HepG2 (cell line): Measurements from ENCODE around the gene ZFP3. TPM values are rescaled to one million over a fixed set of nuclear protein-coding genes. Genes with fewer than 3 reads are reported as not detected.

Experiments
- ARNTL ChIP-seq: sonication (generic); formaldehyde crosslinking; IDR thresholded peaks from 2 replicates; pipeline ENCODE4 v1.4.0; 2020; ENCODE audit warnings: mild to moderate bottlenecking, missing genetic modification reagents
- FOXK2 ChIP-seq: fragments of 450-650 bp; IDR thresholded peaks from 2 replicates; pipeline ENCODE4 v1.6.1; 2016
- FOXP1 ChIP-seq, 2 experiments: fragments of 450-650 bp in 1 of 2; IDR thresholded peaks; 2 replicates each; pipeline ENCODE4 v1.6.1; 2017 to 2018; ENCODE audit warnings: antibody characterized with exemption in 1 of 2
- GATA4 ChIP-seq: sonication (generic); IDR thresholded peaks from 2 replicates; pipeline ENCODE4 v1.6.1; 2016; ENCODE audit warnings: antibody characterized with exemption, low read depth, borderline replicate concordance
- HOXA3 ChIP-seq: sonication (generic); formaldehyde crosslinking; IDR thresholded peaks from 2 replicates; pipeline ENCODE4 v1.5.0; 2020; ENCODE audit warnings: missing genetic modification reagents
- NFKB2 ChIP-seq: sonication (generic); formaldehyde crosslinking; IDR thresholded peaks from 2 replicates; pipeline ENCODE4 v1.4.0; 2020; ENCODE audit warnings: missing genetic modification reagents, borderline replicate concordance
- REL ChIP-seq: sonication (generic); formaldehyde crosslinking; conservative IDR thresholded peaks from 2 replicates; pipeline ENCODE4 v1.8.0; 2022; ENCODE audit warnings: mild to moderate bottlenecking, missing genetic modification reagents, moderate library complexity
- SIX4 ChIP-seq: sonication (generic); formaldehyde crosslinking; IDR thresholded peaks from 2 replicates; pipeline ENCODE4 v1.4.0; 2020; ENCODE audit warnings: missing genetic modification reagents
- SMYD3 ChIP-seq: sonication (generic); formaldehyde crosslinking; IDR thresholded peaks from 2 replicates; pipeline ENCODE4 v1.8.1; 2023; ENCODE audit warnings: mild to moderate bottlenecking, missing genetic modification reagents
- SNRNP70 ChIP-seq: fragments of 200-400 bp; formaldehyde crosslinking; IDR thresholded peaks from 2 replicates; pipeline ENCODE4 v1.6.1; 2017; ENCODE audit warnings: mild to moderate bottlenecking, low read depth, low read length, moderate library complexity
- TBX2 ChIP-seq: sonication (generic); formaldehyde crosslinking; IDR thresholded peaks from 2 replicates; pipeline ENCODE4 v1.5.0; 2020; ENCODE audit warnings: missing genetic modification reagents, mild to moderate bottlenecking, borderline replicate concordance
- ZKSCAN5 ChIP-seq: sonication (generic); formaldehyde crosslinking; IDR thresholded peaks from 2 replicates; pipeline ENCODE4 v1.5.1; 2020; ENCODE audit warnings: mild to moderate bottlenecking, missing genetic modification reagents
- ZNF232 ChIP-seq: sonication (generic); formaldehyde crosslinking; IDR thresholded peaks from 2 replicates; pipeline ENCODE4 v1.4.0; 2020; ENCODE audit warnings: missing genetic modification reagents, borderline replicate concordance
- ZNF556 ChIP-seq: sonication (generic); formaldehyde crosslinking; IDR thresholded peaks from 2 replicates; pipeline ENCODE4 v1.4.0; 2020; ENCODE audit warnings: mild to moderate bottlenecking, missing genetic modification reagents, borderline replicate concordance
- polyA plus RNA-seq, 8 experiments: library from polyadenylated mRNA; depleted of rRNA in 3 of 8; stranded (reverse) in 7 of 8; unstranded in 1 of 8; fragments of >200 nt; fragmentation: Illumina TruSeq in 4 of 8; extraction: Trizol in 4 of 8; gene quantifications; 2 replicates each; pipeline versions ENCODE4 v1.2.1 to v1.2.3, GENCODE V29; 2011 to 2016; ENCODE audit warnings: low read depth in 4 of 8, missing spikeins in 1 of 8, mixed read lengths in 1 of 8; ENCODE audit not compliant: insufficient read depth in 1 of 8
- total RNA-seq, 5 experiments: library from RNA; depleted of rRNA; stranded (reverse); fragments of >200 nt; fragmentation: Illumina TruSeq; extraction: Trizol; gene quantifications; 2 replicates each; pipeline ENCODE4 v1.2.3, GENCODE V29; 2016; ENCODE audit warnings: low read depth in 1 of 5
- TF ChIP-seq, protein P1 (sequence below): sonication (generic); formaldehyde crosslinking; IDR thresholded peaks from 2 replicates; pipeline ENCODE4 v1.9.0; 2021; ENCODE audit warnings: mild to moderate bottlenecking, missing genetic modification reagents
- TF ChIP-seq, protein P2 (sequence below), 2 experiments: sonication (generic) in 1 of 2; formaldehyde crosslinking in 1 of 2; IDR thresholded peaks; 2 replicates each; pipeline versions ENCODE4 v1.5.1 to v1.6.1; 2011 to 2020; ENCODE audit warnings: borderline replicate concordance in 1 of 2, low read depth in 1 of 2, low read length in 1 of 2, mild to moderate bottlenecking in 1 of 2, missing genetic modification reagents in 1 of 2, moderate library complexity in 1 of 2
- TF ChIP-seq, protein P3 (sequence below): sonication (generic); formaldehyde crosslinking; IDR thresholded peaks from 2 replicates; pipeline ENCODE4 v1.8.1; 2023; ENCODE audit warnings: mild to moderate bottlenecking, missing genetic modification reagents, borderline replicate concordance
- TF ChIP-seq, protein P4 (sequence below), 2 experiments: sonication (generic) in 1 of 2; formaldehyde crosslinking in 1 of 2; IDR thresholded peaks; 2 replicates each; pipeline versions ENCODE4 v1.4.0 to v1.6.1; 2018 to 2020; ENCODE audit warnings: missing genetic modification reagents in 2 of 2, borderline replicate concordance in 1 of 2, low read depth in 1 of 2, mild to moderate bottlenecking in 1 of 2, missing biosample characterization in 1 of 2

The ZFP3 gene
- total and polyA plus RNA-seq, 2 of the 13 experiments (the other 11 are each of a cell fraction or from before 2014, with no cell fraction given): not detected

DNA sequence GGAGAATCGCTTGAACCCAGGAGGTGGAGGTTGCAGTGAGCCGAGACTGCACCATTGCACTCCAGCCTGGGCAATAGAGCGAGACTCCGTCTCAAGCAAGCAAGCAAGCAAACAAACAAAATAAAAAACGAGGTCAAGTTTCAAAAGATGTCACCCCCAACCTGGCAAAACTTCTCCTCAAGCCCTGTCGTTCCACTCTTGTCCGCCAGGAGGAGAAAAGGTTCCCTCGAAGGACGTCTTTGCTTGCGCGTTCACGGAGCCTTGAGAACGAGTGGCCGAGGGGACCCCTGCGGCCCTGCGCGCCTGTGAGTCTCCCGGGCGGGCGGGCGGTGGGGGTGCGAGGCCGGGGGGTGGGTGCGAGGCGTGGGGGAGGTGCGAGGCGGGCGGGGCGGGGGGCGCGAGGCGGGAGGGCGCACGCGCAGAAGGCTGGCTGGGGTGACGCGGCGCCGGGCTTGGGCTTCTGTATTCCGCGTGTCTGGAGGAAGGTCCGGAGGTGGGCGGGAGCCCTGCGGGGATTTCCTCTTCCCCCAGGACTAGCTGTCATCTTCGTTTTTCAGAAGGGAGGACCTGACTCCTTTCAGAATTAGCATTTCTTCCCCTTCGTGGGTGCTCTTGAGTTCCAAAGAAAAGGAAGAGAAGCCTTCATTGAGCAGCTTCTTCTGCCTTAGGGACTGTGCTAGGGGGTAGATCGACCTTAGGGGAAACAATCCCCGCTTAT, 46.7 kb upstream of the ZFP3 start (continued):
- TF ChIP-seq, protein P1, sequence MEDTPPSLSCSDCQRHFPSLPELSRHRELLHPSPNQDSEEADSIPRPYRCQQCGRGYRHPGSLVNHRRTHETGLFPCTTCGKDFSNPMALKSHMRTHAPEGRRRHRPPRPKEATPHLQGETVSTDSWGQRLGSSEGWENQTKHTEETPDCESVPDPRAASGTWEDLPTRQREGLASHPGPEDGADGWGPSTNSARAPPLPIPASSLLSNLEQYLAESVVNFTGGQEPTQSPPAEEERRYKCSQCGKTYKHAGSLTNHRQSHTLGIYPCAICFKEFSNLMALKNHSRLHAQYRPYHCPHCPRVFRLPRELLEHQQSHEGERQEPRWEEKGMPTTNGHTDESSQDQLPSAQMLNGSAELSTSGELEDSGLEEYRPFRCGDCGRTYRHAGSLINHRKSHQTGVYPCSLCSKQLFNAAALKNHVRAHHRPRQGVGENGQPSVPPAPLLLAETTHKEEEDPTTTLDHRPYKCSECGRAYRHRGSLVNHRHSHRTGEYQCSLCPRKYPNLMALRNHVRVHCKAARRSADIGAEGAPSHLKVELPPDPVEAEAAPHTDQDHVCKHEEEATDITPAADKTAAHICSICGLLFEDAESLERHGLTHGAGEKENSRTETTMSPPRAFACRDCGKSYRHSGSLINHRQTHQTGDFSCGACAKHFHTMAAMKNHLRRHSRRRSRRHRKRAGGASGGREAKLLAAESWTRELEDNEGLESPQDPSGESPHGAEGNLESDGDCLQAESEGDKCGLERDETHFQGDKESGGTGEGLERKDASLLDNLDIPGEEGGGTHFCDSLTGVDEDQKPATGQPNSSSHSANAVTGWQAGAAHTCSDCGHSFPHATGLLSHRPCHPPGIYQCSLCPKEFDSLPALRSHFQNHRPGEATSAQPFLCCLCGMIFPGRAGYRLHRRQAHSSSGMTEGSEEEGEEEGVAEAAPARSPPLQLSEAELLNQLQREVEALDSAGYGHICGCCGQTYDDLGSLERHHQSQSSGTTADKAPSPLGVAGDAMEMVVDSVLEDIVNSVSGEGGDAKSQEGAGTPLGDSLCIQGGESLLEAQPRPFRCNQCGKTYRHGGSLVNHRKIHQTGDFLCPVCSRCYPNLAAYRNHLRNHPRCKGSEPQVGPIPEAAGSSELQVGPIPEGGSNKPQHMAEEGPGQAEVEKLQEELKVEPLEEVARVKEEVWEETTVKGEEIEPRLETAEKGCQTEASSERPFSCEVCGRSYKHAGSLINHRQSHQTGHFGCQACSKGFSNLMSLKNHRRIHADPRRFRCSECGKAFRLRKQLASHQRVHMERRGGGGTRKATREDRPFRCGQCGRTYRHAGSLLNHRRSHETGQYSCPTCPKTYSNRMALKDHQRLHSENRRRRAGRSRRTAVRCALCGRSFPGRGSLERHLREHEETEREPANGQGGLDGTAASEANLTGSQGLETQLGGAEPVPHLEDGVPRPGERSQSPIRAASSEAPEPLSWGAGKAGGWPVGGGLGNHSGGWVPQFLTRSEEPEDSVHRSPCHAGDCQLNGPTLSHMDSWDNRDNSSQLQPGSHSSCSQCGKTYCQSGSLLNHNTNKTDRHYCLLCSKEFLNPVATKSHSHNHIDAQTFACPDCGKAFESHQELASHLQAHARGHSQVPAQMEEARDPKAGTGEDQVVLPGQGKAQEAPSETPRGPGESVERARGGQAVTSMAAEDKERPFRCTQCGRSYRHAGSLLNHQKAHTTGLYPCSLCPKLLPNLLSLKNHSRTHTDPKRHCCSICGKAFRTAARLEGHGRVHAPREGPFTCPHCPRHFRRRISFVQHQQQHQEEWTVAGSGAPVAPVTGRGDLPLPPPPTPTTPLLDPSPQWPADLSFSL (CRISPR knock-in tag): no peak
- TF ChIP-seq SIX4 (CRISPR knock-in tag) (no peak), SMYD3 (CRISPR knock-in tag) (no peak), GATA4 (no peak), FOXK2 (no peak), TBX2 (CRISPR knock-in tag) (peak; percentile 38; the same call in 1 of the 2 replicates), ZNF232 (CRISPR knock-in tag) (no peak), ARNTL (CRISPR knock-in tag) (no peak), ZKSCAN5 (CRISPR knock-in tag) (no peak), ZNF556 (CRISPR knock-in tag) (no peak), REL (CRISPR knock-in tag) (no peak), HOXA3 (0 out of 2 replicates have a peak, but pooled peaks have one; percentile 11), FOXP1 (IDR thresholded peaks at IDR 0.05) (no peak), FOXP1 (CRISPR knock-in tag; IDR thresholded peaks at IDR 0.05) (no peak), NFKB2 (CRISPR knock-in tag) (no peak), SNRNP70 (no peak)
- TF ChIP-seq, protein P2, sequence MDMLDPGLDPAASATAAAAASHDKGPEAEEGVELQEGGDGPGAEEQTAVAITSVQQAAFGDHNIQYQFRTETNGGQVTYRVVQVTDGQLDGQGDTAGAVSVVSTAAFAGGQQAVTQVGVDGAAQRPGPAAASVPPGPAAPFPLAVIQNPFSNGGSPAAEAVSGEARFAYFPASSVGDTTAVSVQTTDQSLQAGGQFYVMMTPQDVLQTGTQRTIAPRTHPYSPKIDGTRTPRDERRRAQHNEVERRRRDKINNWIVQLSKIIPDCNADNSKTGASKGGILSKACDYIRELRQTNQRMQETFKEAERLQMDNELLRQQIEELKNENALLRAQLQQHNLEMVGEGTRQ (IDR thresholded peaks at IDR 0.05; ENCODE audit: low read depth, low read length): no peak
- TF ChIP-seq, protein P2 (CRISPR knock-in tag; IDR thresholded peaks at IDR 0.05; ENCODE audit: borderline replicate concordance): no peak
- TF ChIP-seq, protein P3, sequence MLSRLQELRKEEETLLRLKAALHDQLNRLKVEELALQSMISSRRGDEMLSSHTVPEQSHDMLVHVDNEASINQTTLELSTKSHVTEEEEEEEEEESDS: no peak
- TF ChIP-seq, protein P4, sequence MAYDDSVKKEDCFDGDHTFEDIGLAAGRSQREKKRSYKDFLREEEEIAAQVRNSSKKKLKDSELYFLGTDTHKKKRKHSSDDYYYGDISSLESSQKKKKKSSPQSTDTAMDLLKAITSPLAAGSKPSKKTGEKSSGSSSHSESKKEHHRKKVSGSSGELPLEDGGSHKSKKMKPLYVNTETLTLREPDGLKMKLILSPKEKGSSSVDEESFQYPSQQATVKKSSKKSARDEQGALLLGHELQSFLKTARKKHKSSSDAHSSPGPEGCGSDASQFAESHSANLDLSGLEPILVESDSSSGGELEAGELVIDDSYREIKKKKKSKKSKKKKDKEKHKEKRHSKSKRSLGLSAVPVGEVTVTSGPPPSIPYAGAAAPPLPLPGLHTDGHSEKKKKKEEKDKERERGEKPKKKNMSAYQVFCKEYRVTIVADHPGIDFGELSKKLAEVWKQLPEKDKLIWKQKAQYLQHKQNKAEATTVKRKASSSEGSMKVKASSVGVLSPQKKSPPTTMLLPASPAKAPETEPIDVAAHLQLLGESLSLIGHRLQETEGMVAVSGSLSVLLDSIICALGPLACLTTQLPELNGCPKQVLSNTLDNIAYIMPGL (CRISPR knock-in tag; IDR thresholded peaks at IDR 0.05; ENCODE audit: borderline replicate concordance in 1 of 2, low read depth in 1 of 2): peak in 1 of 2 experiments; percentile 59; a peak in 1 of 4 replicates
